Ovary (tissue), 3 donors: Measurements from ENCODE around the gene FBXO15.

Experiments used
- CTCF ChIP-seq, 3 donors: fragments of 450-650 bp in 2 of 3; fragments of 200-600 bp in 1 of 3; IDR thresholded peaks; one replicate each; pipeline versions ENCODE4 v1.5.1 to v1.8.0; 2016 to 2022; ENCODE audit warnings: antibody characterized with exemption in 3 of 3, mild to moderate bottlenecking in 1 of 3
- EP300 ChIP-seq: sonication (generic); formaldehyde crosslinking; IDR thresholded peaks from one replicate; pipeline ENCODE4 v1.6.1; 2017; ENCODE audit warnings: antibody characterized with exemption
- POLR2A ChIP-seq: fragments of 450-650 bp; IDR thresholded peaks from one replicate; pipeline ENCODE4 v1.6.1; 2017; ENCODE audit warnings: antibody characterized with exemption, mild to moderate bottlenecking, moderate library complexity
- donor health status: DM: no; HTN: no; CAD: no.

- TF ChIP-seq CTCF (IDR thresholded peaks at IDR 0.05), result no peak
- TF ChIP-seq POLR2A, result no peak
- TF ChIP-seq EP300, result no peak
Measured at GRCh38 chr18:74153793-74154192, 6.2 kb upstream of the FBXO15 start.
